Fibroblast of the conjunctiva (primary cell): ENCODE results near the gene C1orf185.
A peak's percentile ranks its signal among the peaks of the same experiment; 100 is the strongest.
"Not testable (repeated sequence)": the region's sequence is repeated elsewhere in the genome, so short reads cannot be mapped to it uniquely, and the experiment has no call there.

Experiments used
- DNase-seq: peaks from one replicate; pipeline ENCODE4 v3.0.0-alpha.2; 2010; ENCODE audit warnings: low read depth

C1orf185 gene

GRCh38 chr1:51137696-51138095, 35.7 kb downstream of the C1orf185 start:
- DNase-seq = not testable (repeated sequence)

- no peak for DNase-seq
These were observed 37.4 kb downstream of the C1orf185 start for GRCh38 chr1:51139474-51139873.

- DNase-seq = no peak
These were observed 45.4 kb downstream of the C1orf185 start for GRCh38 chr1:51147394-51147793.

GRCh38 chr1:51154776-51155175, 52.7 kb downstream of the C1orf185 start:
- no peak for DNase-seq

- no peak for DNase-seq
These were observed 54.7 kb downstream of the C1orf185 start for GRCh38 chr1:51156752-51157151.

- DNase-seq = no peak
These were observed 55.4 kb downstream of the C1orf185 start for GRCh38 chr1:51157395-51157794.

- DNase-seq = no peak
These were observed 56.2 kb downstream of the C1orf185 start for GRCh38 chr1:51158263-51158662.

GRCh38 chr1:51162560-51162959, 60.5 kb downstream of the C1orf185 start:
- not testable (repeated sequence) for DNase-seq

- DNase-seq = no peak
These were observed 63.5 kb downstream of the C1orf185 start for GRCh38 chr1:51165540-51165939.

- no peak for DNase-seq
These were observed 66.3 kb downstream of the C1orf185 start for GRCh38 chr1:51168266-51168845.

GRCh38 chr1:51168936-51169335, 66.9 kb downstream of the C1orf185 start:
- DNase-seq = no peak

GRCh38 chr1:51170342-51170741, 68.3 kb downstream of the C1orf185 start:
- no peak for DNase-seq

- DNase-seq = no peak
These were observed 70.8 kb downstream of the C1orf185 start for GRCh38 chr1:51172811-51173210.

GRCh38 chr1:51175278-51175677, 73.2 kb downstream of the C1orf185 start:
- no peak for DNase-seq

- DNase-seq = not testable (repeated sequence)
These were observed 76.0 kb downstream of the C1orf185 start for GRCh38 chr1:51177988-51178387.

- no peak for DNase-seq
These were observed 86.2 kb downstream of the C1orf185 start for GRCh38 chr1:51188230-51188629.

- peak; percentile 73 for DNase-seq
These were observed 87.5 kb downstream of the C1orf185 start for GRCh38 chr1:51189421-51190073.

- no peak for DNase-seq
These were observed 88.9 kb downstream of the C1orf185 start for GRCh38 chr1:51190961-51191360.

GRCh38 chr1:51192213-51192843, 90.3 kb downstream of the C1orf185 start:
- peak; percentile 71 for DNase-seq

GRCh38 chr1:51193564-51193963, 91.5 kb downstream of the C1orf185 start:
- no peak for DNase-seq
